ENCODE data around the gene KCMF1. TPM values are rescaled to one million over a fixed set of nuclear protein-coding genes. Genes with fewer than 3 reads are reported as not detected.

KCMF1 gene
- polyA plus RNA-seq, 3 donors, result 44.9 to 55.2 (median 49.6) TPM

- DNase-seq (ENCODE audit: extremely low read depth in 1 of 11, low read depth in 9 of 11, low spot score in 4 of 11), result no peak
Measured at GRCh38 chr2:84969511-84970209, 1.3 kb upstream of the KCMF1 start.

GRCh38 chr2:84970210-84970867 lies 622 bp upstream of the KCMF1 start:
- peak in 5 of 11 donors; percentile 33 to 50 (median 45) for DNase-seq (ENCODE audit: extremely low read depth in 1 of 11, low read depth in 9 of 11, low spot score in 4 of 11)

- peak in 4 of 11 donors; percentile 43 to 54 (median 46) for DNase-seq (ENCODE audit: extremely low read depth in 1 of 11, low read depth in 9 of 11, low spot score in 4 of 11)
Measured at GRCh38 chr2:84971510-84972206, 697 bp downstream of the KCMF1 start.

- DNase-seq (ENCODE audit: extremely low read depth in 1 of 11, low read depth in 9 of 11, low spot score in 4 of 11), result no peak
Measured at GRCh38 chr2:84972207-84972783, 1.3 kb downstream of the KCMF1 start.

GRCh38 chr2:84972932-84973331 lies 2.0 kb downstream of the KCMF1 start:
- DNase-seq (ENCODE audit: extremely low read depth in 1 of 11, low read depth in 9 of 11, low spot score in 4 of 11), result no peak

- no peak for DNase-seq (ENCODE audit: extremely low read depth in 1 of 11, low read depth in 9 of 11, low spot score in 4 of 11)
Measured at GRCh38 chr2:84980263-84980983, 9.5 kb downstream of the KCMF1 start.

GRCh38 chr2:84986018-84986417 lies 15.1 kb downstream of the KCMF1 start:
- no peak for DNase-seq (ENCODE audit: extremely low read depth in 1 of 11, low read depth in 9 of 11, low spot score in 4 of 11)

GRCh38 chr2:84989422-84989821 lies 18.5 kb downstream of the KCMF1 start:
- DNase-seq (ENCODE audit: extremely low read depth in 1 of 11, low read depth in 9 of 11, low spot score in 4 of 11), result no peak

GRCh38 chr2:84989927-84990326 lies 19.0 kb downstream of the KCMF1 start:
- no peak for DNase-seq (ENCODE audit: extremely low read depth in 1 of 11, low read depth in 9 of 11, low spot score in 4 of 11)

- DNase-seq (ENCODE audit: extremely low read depth in 1 of 11, low read depth in 9 of 11, low spot score in 4 of 11), result no peak
Measured at GRCh38 chr2:84991404-84992160, 20.6 kb downstream of the KCMF1 start.

- no peak for DNase-seq (ENCODE audit: extremely low read depth in 1 of 11, low read depth in 9 of 11, low spot score in 4 of 11)
Measured at GRCh38 chr2:84995826-84996225, 24.9 kb downstream of the KCMF1 start.

- DNase-seq (ENCODE audit: extremely low read depth in 1 of 11, low read depth in 9 of 11, low spot score in 4 of 11), result no peak
Measured at GRCh38 chr2:84996909-84997308, 25.9 kb downstream of the KCMF1 start.

- DNase-seq (ENCODE audit: extremely low read depth in 1 of 11, low read depth in 9 of 11, low spot score in 4 of 11), result no peak
Measured at GRCh38 chr2:84999553-84999955, 28.6 kb downstream of the KCMF1 start.

- no peak for DNase-seq (ENCODE audit: extremely low read depth in 1 of 11, low read depth in 9 of 11, low spot score in 4 of 11)
Measured at GRCh38 chr2:85001595-85001994, 30.6 kb downstream of the KCMF1 start.

GRCh38 chr2:85002534-85002933 lies 31.6 kb downstream of the KCMF1 start:
- DNase-seq (ENCODE audit: extremely low read depth in 1 of 11, low read depth in 9 of 11, low spot score in 4 of 11), result no peak

GRCh38 chr2:85008252-85008651 lies 37.3 kb downstream of the KCMF1 start:
- DNase-seq (ENCODE audit: extremely low read depth in 1 of 11, low read depth in 9 of 11, low spot score in 4 of 11), result no peak

- no peak for DNase-seq (ENCODE audit: extremely low read depth in 1 of 11, low read depth in 9 of 11, low spot score in 4 of 11)
Measured at GRCh38 chr2:85009019-85009618, 38.2 kb downstream of the KCMF1 start.

GRCh38 chr2:85010404-85010803 lies 39.4 kb downstream of the KCMF1 start:
- DNase-seq (ENCODE audit: extremely low read depth in 1 of 11, low read depth in 9 of 11, low spot score in 4 of 11), result no peak

All from renal cortex interstitium (tissue), 11 donors.